HG03060 (cell line): Measurements from ENCODE around the gene BRAF.
"Not testable (repeated sequence)": the region's sequence is repeated elsewhere in the genome, so short reads cannot be mapped to it uniquely, and the experiment has no call there.

Experiments used
- ATAC-seq: cut with Tn5 transposase; IDR thresholded peaks from one replicate; pipeline ENCODE4 v1.9.1; 2021; ENCODE audit warnings: low read depth, moderate number of reproducible peaks; ENCODE audit not compliant: unreplicated experiment

The BRAF gene

DNA sequence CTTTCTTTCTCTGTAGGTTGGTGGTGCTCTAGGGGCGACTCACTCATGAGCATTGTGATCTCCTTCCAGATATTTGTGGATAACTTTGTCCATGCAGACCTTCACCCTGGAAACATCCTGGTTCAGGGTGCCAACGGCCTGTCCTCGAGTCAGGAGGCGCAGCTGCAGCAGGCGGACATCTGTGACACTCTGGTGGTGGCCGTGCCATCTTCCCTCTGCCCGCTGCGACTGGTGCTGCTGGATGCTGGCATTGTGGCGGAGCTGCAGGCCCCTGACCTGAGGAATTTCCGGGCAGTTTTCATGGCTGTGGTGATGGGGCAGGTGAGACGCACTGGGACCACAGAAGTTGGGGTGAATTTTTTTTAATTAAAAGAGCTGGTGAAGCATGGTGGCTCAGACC is 237.8 kb downstream of the BRAF start:
- ATAC-seq, result no peak

GRCh38 chr7:140685407-140686087 is 239.2 kb downstream of the BRAF start:
- no peak for ATAC-seq

GRCh38 chr7:140684066-140684950 is 240.4 kb downstream of the BRAF start:
- ATAC-seq, result no peak

- ATAC-seq, result no peak
These were observed 241.1 kb downstream of the BRAF start for GRCh38 chr7:140683657-140684056.

DNA sequence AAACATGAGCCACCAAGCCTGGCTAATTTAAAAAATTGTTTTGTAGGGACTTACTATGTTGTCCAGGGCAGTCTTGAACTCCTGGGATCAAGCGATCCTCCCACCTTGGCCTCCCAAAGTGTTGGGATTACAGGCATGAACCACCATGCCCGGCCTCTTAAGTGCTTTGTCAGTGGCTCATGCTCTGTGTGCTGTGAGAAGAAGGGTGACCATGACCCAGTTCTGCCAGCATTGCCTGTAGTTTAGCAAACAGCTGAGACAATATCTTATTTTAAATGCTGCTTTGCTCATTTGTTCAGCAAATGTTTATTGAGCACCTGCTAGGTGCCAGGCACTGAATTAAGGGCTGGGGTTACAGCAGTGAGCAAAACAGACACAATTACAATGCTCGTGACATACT is 243.0 kb downstream of the BRAF start:
- ATAC-seq, result no peak

DNA sequence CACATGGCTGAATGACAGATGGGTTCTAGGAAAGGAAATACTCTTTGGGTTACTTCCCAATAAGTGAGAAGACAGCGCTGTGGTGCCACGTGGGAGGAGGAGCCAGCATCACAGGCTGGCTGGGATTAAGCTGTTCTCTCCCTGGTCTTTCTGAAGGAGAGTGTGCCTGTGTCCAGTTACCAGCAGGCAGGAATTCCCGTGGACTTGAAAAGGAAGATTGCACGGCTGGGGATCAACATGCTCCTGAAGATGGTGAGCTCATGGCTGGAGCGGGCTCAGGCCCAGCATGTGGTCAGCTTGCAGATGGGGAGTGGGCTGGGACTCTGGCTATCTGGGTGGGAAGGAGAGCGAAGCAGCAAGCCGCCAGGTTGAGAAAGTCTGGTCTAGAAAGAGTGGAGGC is 243.8 kb downstream of the BRAF start:
- ATAC-seq, result no peak

DNA sequence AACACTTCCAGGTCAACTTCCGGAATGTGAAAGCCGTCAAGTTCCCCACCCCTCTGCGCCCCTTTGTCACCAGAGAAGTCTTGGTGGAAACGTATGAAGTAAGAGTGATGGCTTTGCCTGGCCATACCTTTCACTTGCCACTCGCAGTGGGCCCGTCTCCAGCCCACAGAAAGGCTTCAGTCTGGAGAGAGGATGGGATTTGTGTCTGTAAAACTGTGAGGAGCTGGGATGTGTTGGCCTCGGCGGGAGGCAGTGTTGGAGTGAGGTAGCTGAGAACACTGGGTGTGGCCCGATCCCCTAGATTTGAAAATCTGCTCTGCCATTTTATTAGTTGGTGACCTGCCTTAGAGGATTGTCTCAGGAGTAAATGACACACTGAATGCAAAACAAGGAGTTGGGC is 245.5 kb downstream of the BRAF start:
- no peak for ATAC-seq

- no peak for ATAC-seq
These were observed 246.0 kb downstream of the BRAF start for GRCh38 chr7:140678816-140679130.

- ATAC-seq, result no peak
These were observed 246.5 kb downstream of the BRAF start for GRCh38 chr7:140678081-140678815.

DNA sequence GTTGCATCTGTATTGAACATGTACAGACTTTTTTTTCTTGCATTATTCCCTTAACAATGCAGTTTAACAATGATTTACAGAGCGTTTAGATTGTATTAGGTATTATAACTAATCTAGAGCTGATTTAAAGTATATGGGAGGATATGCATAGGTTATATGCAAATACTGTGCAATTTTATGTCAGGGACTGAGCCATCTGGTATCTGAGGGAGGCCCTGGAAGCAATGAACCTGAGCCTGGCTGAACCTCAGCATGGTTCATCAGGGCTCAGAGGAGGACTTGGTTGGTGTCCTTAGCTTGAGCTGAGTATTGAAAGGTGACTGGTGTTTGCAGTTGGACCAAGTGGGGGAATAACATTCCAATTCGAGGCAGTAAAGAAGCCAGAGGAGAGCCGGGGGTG is 247.2 kb downstream of the BRAF start:
- ATAC-seq, result no peak

DNA sequence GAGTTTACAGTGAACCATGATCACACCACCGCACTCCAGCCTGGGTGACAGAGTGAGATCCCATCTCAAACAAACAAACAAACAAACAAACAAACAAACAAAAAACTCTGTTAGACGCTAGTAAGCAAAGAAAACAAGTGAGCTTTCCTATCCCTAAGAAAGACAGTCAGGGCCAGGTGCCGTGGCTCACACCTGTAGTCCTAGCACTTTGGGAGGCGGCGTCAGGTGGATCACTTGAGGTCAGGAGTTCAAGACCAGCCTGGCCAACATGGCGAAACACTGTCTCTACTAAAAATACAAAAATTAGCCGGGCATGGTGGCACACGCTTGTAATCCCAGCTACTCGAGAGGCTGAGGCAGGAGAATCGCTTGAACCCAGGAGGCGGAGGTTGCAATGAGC is 247.8 kb downstream of the BRAF start:
- ATAC-seq, result not testable (repeated sequence)

- peak; percentile 57 for ATAC-seq
These were observed 248.4 kb downstream of the BRAF start for GRCh38 chr7:140676306-140676705.

GRCh38 chr7:140675726-140676125 is 249.0 kb downstream of the BRAF start:
- no peak for ATAC-seq

DNA sequence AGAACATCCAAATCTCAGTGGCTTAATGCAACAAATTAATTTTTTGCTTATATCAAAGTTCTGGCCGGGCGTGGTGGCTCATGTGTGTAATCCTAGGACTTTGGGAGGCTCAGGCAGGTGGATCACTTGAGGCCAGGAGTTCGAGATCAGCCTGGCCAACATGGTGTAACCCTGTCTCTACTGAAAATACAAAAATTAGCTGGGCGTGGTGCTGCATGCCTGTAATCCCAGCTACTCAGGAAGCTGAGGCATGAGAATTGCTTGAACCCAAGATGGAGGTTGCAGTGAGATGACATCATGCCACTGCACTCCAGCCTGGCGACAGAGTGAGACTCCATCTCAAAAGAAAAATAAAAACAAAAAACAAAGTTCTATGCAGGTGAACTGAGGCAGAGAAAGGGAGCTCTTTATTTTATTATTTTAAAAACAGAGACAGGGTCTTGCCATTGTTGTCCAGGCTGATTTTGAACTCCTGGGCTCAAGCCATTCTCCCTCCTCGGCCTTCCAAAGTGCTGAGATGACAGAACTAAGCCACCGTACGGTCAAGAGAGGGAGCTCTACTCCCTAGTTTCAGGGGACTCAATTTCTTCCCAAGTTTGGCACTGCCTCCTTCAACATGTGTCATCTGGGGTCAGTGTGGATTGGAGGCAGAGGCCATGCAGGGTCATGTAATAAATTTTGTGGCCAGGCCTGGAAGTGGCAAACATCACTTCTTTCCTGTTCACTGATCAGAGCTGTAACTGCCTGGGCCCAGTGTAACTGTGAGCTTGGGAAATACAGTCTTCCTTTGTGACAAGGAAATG is 249.6 kb downstream of the BRAF start:
- no peak for ATAC-seq

DNA sequence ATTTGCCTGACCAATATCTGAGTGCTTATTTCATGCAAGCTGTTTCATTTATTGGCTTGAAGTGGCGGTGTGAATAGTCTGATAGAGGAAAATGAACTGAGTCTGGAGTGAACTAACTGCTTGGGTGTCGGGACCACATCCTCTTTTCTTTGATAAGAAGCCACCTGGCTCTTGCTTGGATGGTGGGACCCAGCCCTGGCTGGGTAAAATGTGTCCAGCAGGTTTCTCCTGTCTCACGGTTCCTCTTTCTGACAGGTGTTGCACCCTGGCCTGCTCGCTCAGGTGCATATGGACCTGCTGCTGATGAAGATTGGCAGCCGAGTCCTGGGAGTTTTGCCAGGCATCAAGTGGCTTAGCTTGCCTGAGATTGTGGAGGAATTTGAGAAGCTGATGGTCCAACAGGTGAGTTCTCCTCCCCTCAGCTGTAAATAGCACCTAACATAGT is 250.4 kb downstream of the BRAF start:
- ATAC-seq, result no peak

DNA sequence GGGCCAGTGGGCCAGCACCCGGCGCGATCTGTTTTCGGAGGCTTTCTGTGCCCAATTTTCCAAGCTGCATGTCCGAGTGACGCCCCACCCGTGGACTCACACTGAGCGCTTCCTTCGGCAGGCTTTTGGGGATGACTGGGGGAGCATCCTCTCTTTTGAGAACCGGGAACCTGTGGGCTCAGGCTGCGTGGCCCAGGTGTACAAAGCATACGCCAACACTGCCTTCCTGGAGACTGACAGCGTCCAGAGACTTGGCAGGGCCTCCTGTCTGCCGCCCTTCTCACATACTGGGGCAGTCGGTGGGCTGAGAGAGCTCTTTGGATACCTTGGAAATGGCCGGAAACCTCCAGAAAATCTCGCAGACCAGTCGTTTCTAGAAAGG is 251.0 kb downstream of the BRAF start:
- ATAC-seq, result no peak

DNA sequence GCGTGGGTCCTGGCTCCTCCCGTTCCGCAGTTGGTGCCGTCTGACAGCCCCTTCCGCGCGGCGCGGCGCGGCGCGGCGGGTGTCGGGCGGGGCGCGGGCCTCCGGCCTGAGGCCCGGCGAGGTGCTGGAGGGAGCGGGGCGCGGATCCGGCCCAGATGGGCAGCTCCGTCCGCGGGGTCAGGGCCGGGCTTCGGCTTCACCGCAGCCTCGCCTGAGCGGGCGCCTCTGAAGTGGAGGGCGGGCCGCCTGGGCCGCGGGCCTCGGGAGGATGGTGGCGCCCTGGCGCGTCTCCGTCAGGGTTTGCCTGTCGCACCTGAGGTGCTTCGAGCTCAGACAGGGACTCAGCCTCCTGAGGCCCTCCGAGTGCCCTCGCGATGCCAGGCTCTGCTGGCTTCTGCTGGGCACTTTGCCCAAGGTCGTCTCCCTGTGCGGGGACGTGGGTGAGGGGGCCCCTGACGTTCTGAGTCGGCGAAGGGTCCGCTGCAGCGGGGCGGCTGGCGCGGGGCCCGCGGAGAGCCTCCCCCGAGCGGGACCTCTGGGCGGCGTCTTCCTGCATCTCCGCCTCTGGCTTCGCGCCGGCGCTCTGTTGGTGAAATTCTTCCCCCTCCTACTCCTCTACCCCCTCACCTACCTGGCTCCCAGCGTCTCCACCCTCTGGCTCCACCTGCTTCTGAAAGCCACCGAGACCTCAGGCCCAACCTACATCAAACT is 251.5 kb downstream of the BRAF start:
- no peak for ATAC-seq

GRCh38 chr7:140672382-140673062 is 252.2 kb downstream of the BRAF start, which contains the start of gene ADCK2:
TSS of gene ADCK2 (plus strand) at chr7:140672945. CDS start at chr7:140673331, 386 bp downstream.
- no peak for ATAC-seq

GRCh38 chr7:140671966-140672365 is 252.8 kb downstream of the BRAF start:
- ATAC-seq, result no peak
